Type B pancreatic cell (in vitro differentiated cells): ENCODE measurements around the gene WBP1. TPM values are rescaled to one million over a fixed set of nuclear protein-coding genes. Genes with fewer than 3 reads are reported as not detected.

Experiments
- DNase-seq: peaks from one replicate; pipeline ENCODE4 v3.0.0; 2021; ENCODE audit warnings: mixed read lengths; ENCODE audit not compliant: unreplicated experiment; ENCODE audit errors: extremely low spot score
- H3K27ac Mint-ChIP-seq: 2 replicates; pipeline ENCODE4 v1.8.0; 2021; ENCODE audit warnings: mild to moderate bottlenecking, mixed read lengths
- H3K27me3 Mint-ChIP-seq: 2 replicates; pipeline ENCODE4 v1.8.0; 2021; ENCODE audit warnings: mixed read lengths
- H3K36me3 Mint-ChIP-seq: 2 replicates; pipeline ENCODE4 v1.8.0; 2021; ENCODE audit warnings: mixed read lengths
- H3K4me1 Mint-ChIP-seq: one replicate; pipeline ENCODE4 v1.8.0; 2021; ENCODE audit warnings: mixed read lengths; ENCODE audit not compliant: unreplicated experiment
- H3K4me3 Mint-ChIP-seq: 2 replicates; pipeline ENCODE4 v1.8.0; 2021; ENCODE audit warnings: mild to moderate bottlenecking, mixed read lengths
- H3K9me3 Mint-ChIP-seq: 2 replicates; pipeline ENCODE4 v1.8.0; 2021; ENCODE audit warnings: mixed read lengths
- CTCF ChIP-seq: fragments of 200-600 bp; sonication (generic); conservative IDR thresholded peaks from 2 replicates; pipeline ENCODE4 v1.5.0; 2021; ENCODE audit warnings: antibody characterized with exemption, mild to moderate bottlenecking
- total RNA-seq: library from RNA; stranded (reverse); gene quantifications from 2 replicates; pipeline ENCODE4 v1.2.1, GENCODE V29; 2021; ENCODE audit warnings: low replicate concordance

WBP1 gene
- total RNA-seq, 1 donor from 2014 or later = 121 TPM

GRCh38 chr2:74503506-74504475 lies 45.6 kb downstream of the WBP1 start:
- Mint-ChIP-seq H3K4me1 (peaks cover 48% of the 10 kb centered on the region), H3K36me3 (peaks cover 22% of the 10 kb centered on the region), H3K27me3 (peaks cover 76% of the 10 kb centered on the region), H3K9me3 (no peaks in the 10 kb centered on the region), H3K4me3 (peak overlapping the region; percentile 86), H3K27ac (peak overlapping the region; percentile 73)
- TF ChIP-seq CTCF = no peak
- no peak for DNase-seq

GRCh38 chr2:74504591-74504990 lies 46.4 kb downstream of the WBP1 start:
- peaks cover 22% of the 10 kb centered on the region for H3K36me3 Mint-ChIP-seq
- peaks cover 45% of the 10 kb centered on the region for H3K4me1 Mint-ChIP-seq
- H3K4me3 Mint-ChIP-seq = peak overlapping the region; percentile 86
- peaks cover 73% of the 10 kb centered on the region for H3K27me3 Mint-ChIP-seq
- no peaks in the 10 kb centered on the region for H3K9me3 Mint-ChIP-seq
- TF ChIP-seq CTCF = no peak
- no peak for DNase-seq
- H3K27ac Mint-ChIP-seq = peak overlapping the region; percentile 51

GRCh38 chr2:74505448-74506246 lies 47.4 kb downstream of the WBP1 start:
- Mint-ChIP-seq H3K27ac (no peak overlapping the region), H3K4me3 (peak overlapping the region; percentile 86), H3K9me3 (no peaks in the 10 kb centered on the region), H3K36me3 (peaks cover 22% of the 10 kb centered on the region), H3K27me3 (peaks cover 73% of the 10 kb centered on the region), H3K4me1 (peaks cover 45% of the 10 kb centered on the region)
- DNase-seq = no peak
- no peak for TF ChIP-seq CTCF

GRCh38 chr2:74507145-74507925 lies 49.1 kb downstream of the WBP1 start, which contains the start of gene PCGF1:
TSS of gene PCGF1 (minus strand) at chr2:74507695. CDS start at chr2:74507668, 27 bp downstream.
- H3K27me3 Mint-ChIP-seq = peaks cover 72% of the 10 kb centered on the region
- peak within 1 kb of the TSS; percentile 99 for H3K27ac Mint-ChIP-seq
- peaks cover 22% of the 10 kb centered on the region for H3K36me3 Mint-ChIP-seq

More at GRCh38 chr2:74507145-74507925, 49.1 kb downstream of the WBP1 start, which contains the start of gene PCGF1:
- TF ChIP-seq CTCF = peak; percentile 75
- peak; percentile 96 for DNase-seq
- Mint-ChIP-seq H3K4me1 (peaks cover 30% of the 10 kb centered on the region), H3K4me3 (peak within 1 kb of the TSS; percentile 99), H3K9me3 (no peaks in the 10 kb centered on the region)
